HT-29 (cell line): ENCODE measurements around the gene RPAP3. TPM values are rescaled to one million over a fixed set of nuclear protein-coding genes. Genes with fewer than 3 reads are reported as not detected.

Experiments
- DNase-seq: peaks from one replicate; pipeline ENCODE4 v3.0.0-alpha.2; 2015; ENCODE audit warnings: low spot score
- total RNA-seq: library from RNA; depleted of rRNA; stranded (reverse); fragments of >200 nt; shearing (Covaris generic); gene quantifications from 2 replicates; pipeline ENCODE4 v1.2.3, GENCODE V29; 2014; rRNA removed

The RPAP3 gene, protein sequence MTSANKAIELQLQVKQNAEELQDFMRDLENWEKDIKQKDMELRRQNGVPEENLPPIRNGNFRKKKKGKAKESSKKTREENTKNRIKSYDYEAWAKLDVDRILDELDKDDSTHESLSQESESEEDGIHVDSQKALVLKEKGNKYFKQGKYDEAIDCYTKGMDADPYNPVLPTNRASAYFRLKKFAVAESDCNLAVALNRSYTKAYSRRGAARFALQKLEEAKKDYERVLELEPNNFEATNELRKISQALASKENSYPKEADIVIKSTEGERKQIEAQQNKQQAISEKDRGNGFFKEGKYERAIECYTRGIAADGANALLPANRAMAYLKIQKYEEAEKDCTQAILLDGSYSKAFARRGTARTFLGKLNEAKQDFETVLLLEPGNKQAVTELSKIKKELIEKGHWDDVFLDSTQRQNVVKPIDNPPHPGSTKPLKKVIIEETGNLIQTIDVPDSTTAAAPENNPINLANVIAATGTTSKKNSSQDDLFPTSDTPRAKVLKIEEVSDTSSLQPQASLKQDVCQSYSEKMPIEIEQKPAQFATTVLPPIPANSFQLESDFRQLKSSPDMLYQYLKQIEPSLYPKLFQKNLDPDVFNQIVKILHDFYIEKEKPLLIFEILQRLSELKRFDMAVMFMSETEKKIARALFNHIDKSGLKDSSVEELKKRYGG
- 8.6 and 9.4 TPM in 2 replicates for total RNA-seq

DNA sequence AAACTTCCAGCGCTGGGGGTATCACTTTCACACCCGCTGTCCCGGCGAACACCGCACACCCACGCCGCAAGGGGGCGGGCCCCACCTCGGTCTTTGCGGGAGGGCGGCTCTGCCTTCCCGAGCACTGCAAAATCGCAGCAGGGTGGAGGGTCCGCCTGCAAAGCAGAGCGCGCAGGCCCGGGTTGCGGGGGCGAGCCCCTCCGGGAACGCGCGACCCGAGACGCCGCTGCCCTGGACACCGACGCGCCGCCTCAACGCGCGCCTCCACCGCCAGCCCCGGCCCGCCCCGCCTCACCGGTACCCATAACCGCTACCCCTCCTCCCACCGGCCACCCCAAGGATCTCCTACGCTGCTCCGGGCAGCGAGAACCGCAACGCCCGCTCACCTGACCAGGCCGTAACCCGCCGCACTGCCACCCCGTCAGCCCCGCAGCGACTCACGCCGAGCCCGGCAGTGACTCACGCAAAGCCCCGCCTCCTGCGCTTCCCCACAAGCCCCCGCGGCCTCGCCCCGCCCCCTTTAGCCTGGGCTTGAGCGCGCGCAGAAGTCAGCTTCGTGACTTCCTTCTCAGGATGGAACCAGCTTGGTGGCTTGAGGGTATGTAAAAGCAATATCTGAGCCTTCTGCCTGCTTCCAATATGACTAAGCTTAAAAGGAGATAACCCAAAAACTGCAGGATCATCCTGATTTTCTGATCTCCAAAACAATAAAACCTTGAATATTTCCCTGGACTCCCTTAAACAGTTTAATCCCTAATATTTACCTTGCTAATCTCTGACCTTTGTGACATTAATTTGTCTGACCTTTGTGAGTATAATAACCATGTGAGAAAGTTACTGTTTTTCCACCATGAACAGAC, at the start of gene RPAP3:
Gene RPAP3, minus strand, starts transcription at position 465 of the 860 bp plus-strand sequence. CDS start 3,190 bp downstream, outside the sequence.
- DNase-seq, result peak; percentile 92

DNA sequence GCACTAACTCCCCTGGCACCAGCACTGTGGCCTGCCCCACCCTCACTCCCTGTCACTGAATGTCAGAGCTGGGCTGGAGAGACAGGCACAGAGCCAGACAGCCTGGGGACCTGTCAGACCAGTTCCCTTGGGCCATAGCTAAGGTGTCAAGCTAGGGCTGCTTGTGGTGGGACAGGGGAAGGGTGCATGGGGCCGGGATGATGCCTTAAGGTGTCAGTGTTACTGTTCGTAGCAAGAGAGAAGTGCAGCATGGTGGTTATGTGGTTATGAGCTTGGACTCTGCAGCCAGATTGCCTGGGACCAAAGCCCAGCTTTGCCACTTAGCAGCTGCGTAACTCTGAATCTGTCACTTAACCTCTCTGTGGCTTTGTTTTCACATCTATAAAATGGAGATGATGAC, 49.1 kb upstream of the RPAP3 start:
- peak; percentile 93 for DNase-seq

DNA sequence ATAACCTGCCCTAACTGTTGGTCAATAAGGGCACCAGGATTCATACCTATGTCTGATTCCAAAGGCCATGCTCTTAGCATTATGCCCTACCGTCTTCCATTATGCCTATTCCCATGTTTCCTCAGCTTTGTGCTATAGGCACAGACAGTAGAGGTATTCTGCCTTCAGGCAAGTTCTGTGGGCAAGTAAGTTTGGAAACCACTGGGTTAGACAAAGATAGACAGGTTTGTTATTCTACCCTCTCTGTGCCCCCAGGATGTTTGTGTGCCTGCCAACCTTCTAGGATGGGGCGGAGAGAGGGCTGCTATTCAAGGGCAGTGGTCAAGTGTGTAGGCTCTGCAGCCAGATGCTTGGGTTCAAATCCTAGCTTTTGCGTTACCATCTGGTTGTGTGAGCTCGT, 48.3 kb upstream of the RPAP3 start:
- DNase-seq, result peak; percentile 32

DNA sequence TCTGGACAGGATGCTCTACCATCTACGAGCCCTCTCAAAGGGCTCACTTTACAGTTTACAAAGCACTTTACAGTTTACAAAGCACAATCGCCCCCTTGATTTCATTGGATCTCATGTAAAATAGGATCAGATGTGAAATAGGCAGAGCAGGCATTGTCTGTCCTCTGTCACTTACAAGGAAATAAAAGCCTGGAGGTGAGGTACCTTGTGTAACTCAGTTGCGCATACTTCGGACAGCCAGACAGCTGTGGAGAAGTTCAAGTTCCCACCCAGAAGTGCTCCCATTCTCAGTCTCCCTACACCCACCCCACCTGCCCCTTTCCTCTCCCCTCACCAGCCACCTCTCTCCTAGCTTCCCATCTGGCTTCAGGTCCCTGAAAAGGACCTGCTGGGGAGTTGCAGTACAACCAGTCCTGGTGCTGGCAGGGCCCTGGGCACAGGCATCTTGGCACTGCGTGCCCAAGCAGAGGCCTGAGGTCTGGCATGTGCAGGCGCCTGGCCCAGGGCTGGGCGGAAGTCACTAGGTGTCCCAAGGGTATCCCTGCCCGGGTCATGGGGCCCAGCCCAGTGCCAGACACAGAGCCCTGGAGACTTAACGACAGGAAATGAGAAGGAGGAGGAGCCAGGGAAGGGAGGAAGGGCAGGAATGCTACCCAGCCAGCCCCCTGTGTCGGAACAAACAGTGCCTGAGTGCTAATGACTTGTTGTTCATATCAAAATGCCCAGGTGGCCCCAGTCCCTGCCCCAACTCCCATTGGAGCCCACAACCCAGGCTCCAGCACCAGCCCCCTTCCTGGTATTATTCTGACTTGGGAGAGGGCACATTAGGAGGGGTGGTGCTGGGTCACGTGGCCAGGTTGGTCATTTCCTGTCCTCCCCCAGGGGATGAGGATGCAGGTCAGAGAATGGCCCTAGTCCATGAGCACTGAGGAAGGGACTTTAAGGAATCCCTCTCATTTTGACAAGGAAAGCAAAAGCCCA, 47.5 kb upstream of the RPAP3 start:
- DNase-seq, result peak; percentile 88

DNA sequence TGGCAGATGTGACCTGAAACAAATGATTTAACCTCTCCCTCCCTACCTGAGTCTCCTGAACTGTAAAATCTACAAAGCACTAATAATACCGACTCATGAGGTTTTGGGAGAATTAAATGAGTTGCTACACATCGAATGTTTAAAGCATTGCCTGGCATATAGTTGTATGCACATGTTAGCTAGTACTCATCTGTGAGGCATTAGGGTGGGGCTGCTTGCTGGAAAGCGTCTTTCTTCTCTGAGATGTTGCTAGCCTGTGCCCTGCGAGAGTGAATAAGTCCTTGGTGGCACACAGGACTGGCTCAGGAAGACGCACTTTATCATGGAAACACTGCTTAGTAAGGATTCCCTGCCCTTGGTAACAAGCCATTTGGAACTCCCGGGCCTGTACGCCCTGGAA, 46.7 kb upstream of the RPAP3 start:
- peak; percentile 64 for DNase-seq

DNA sequence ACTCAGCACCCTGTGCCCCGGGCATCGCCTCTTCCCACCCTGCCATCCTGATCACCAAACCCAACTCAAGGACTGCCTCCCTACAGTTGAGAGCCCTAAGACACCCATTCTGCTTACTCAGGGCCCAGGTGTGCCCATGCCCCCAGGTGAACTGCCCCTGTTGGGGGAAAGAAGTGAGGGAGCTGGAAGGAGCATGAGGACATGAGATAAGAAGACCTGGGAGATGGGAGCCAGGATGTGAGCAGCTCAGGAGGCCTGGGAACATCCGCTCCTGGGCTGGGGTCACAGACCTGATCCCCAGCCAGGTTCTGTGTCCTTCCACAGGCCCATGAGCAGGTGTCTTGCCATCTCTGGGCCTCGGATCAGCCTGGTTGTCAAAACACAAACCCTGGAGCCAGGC, 46.3 kb upstream of the RPAP3 start:
- no peak for DNase-seq

DNA sequence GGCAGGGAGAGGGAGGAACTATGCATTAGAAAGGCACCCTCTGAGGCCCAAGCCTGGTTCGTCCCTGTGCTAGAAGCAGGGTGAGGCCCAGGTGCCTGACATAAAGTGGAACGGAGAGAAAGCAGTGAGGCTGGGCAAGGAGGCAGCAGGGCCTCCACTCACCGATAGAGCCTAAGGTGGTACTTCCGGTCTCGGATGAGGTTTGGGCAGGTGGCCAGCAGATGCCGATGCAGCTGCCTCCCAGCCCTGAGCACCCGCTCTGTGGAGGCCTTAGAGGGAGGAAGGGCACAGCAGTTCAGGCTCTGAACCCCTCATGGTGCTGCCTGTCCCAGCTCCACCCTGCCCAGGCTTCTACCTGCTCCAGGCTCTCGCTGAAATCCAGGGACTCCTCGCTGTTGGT, 45.7 kb upstream of the RPAP3 start:
- DNase-seq, result no peak

DNA sequence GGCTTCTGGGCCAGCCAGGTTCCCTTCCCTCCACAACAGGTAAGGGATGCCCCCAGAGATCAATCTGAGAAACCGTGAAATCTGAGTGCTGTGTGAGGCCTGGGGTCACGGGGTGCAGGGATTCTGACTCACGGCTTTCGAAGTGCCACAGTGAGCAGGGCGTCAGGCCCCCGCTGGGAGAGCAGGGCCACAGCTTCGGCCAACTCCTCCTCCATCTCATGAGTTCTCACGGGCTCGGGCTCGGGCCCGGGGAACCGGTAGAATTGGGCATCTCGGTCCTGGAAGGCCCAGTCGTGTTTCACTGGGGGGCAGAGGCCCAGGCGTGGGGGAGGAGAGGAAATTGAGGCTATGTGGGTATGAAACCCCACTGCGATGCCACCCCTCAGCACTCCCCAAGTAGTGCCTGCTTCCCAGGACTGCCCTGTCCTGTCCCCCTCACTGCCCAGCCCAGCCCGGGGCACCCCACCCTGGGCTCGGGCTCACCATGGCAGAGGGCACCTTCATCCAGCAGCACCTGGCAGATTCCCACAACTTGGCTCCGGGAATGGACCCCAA, 45.2 kb upstream of the RPAP3 start:
- no peak for DNase-seq

DNA sequence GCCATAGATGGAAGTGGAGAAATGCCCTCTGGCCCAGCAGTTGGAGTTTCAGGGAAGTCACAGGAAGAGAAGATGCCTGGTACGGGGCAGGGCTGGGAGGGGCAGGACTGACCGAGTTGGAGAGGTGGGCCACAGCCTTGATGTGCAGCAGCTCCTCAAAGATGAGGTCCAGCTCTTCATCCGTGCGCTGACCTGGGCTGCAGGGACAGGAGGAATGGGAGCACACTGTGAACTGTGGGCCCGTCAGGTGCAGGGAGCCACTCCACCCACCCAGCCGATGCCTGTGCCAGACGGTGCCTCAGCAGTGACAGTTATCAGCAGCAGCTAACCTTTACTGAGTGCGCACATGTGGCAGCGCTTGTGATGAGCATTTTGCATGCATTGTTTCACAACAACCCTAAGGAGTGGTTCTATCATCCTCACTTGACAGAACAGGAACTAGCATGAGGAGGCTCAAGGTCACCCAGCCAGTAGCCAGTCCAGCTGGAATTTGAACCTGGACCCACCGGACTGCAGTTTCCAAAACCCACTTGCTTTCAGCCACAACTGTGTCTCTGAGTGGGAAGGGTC, 44.5 kb upstream of the RPAP3 start:
- no peak for DNase-seq

DNA sequence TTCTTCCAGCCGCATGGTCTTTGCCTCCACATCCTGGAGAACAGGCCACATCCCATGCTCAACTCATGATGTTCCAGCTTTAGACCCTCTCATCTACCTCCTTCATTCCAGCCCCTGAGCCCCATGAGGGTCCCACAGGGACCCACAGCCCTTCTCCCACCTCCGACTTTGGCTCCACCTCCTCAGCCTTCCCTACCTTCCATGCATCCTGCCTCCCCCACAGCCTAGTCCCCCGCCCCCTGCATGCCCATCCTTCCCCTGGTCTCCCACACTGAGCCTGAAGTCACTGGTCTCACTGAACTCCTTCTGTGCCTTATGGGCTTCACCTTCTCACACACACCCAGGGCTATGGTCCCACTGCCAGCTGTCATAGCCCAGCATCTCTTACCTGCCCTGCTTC, 43.1 kb upstream of the RPAP3 start:
- DNase-seq, result no peak

DNA sequence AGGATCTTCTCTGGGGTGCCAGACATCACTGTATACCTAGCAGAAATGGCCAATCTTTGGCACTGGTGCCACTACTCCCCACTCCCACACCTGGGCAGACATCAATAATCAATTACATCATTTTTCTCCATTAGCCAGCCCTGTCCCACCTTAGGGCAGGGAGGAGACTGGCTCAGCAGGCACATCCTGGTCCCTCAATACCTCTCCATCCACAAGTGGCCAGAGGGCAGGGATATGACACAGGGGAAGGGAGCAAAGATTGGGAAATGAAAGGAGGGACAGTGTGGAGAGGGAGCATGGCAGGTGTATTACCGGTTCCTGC, 42.6 kb upstream of the RPAP3 start:
- no peak for DNase-seq

DNA sequence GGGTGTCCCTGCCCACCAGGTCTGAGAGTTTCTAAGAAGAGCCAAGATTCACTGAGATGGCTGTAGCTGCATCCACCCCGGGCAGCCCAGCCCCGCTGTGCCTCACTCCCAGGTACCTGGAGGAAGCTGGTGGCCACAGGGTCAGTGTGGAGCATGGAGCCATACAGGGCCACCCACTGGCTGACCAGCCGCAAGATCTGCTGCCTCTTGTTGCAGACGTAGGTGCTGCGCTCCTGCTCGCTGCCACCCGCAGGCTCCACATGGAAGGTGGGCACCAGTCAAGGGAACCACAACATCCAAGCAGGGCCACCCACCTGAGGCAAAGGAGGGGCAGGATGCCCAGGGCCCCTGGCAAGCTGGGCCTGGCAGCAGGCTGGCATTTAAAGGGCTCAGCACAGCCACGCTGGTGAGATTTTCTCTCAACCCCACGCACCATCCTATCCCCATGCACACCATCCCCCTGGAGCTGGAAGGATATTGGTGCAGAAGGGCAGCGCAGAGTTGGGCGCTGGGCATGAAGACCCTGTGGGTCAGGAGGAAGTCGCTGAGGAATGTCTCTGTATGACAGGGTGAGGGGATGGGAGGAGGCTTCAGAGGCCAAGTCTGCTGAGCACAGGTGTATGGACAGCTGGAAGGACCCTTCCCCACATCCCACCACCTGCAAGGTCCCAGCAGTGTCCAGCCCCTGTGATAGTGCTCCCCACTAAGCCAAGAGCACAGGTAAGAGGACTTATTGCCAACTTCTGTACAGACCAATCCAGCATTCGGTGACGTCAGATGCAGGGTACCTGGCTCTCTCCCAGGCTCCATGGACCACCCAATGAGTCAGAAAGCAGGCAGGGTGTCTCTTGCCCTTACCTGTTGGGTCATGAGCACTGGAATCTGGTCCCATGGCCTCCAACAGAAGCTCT, 42.0 kb upstream of the RPAP3 start:
- DNase-seq, result no peak

DNA sequence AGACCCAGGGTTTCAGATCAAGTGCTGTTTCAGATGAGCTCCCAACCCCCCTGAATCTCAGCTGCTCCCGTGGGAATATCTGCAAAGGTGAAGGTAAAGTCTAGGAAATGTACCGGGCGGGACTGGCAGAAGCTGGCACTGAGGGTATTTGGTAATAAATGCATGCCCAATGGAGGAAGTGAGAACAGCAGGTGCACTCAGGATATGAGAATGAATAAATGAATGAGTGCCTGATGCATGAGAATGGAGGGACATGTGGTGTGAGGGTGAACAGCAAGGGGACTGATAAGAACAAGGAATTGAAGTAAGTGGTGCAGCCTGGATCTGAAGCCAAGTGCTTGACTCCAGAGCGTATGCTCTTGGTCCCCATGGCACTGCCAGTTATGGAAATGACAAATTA, 41.3 kb upstream of the RPAP3 start:
- DNase-seq, result no peak

DNA sequence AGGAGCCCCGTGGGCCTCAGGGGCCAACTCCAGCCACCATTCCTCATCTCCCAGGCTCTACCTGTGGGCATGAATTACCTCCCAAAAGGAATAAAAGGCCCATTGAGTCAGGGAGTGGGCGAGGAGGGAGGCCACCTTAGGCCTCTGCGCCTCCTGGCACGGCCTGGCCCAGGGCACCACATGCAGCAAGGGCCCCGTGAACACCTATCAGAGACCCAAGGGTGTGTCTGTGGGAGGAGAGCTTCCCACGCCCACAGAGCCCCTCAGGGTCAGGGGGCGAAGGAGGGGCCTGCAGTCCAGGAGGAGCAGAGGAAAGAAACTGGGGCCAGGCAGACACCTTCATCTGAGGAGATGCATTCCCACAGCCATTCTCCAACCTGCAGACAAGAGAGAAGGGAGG, 40.7 kb upstream of the RPAP3 start:
- DNase-seq, result no peak

DNA sequence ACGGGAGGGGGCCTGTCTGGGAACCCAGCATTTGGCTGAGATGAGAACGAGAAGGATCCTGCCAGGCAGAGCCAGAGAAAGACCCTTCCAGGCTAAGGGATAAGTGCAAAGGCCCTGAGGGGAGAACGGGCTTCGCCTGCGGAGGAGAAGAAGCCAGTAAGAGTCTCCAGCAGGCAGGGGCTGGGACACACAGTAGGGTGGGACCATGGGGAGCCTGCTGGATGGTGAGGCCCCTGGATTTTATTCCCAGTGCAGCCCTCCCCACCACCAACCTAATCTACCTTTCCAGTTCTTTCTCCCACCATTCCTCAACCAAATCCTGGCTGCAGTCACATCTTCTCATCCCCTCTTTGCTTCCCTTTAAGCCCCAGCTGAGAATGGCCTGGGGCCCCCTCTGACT, 40.2 kb upstream of the RPAP3 start:
- DNase-seq, result no peak

DNA sequence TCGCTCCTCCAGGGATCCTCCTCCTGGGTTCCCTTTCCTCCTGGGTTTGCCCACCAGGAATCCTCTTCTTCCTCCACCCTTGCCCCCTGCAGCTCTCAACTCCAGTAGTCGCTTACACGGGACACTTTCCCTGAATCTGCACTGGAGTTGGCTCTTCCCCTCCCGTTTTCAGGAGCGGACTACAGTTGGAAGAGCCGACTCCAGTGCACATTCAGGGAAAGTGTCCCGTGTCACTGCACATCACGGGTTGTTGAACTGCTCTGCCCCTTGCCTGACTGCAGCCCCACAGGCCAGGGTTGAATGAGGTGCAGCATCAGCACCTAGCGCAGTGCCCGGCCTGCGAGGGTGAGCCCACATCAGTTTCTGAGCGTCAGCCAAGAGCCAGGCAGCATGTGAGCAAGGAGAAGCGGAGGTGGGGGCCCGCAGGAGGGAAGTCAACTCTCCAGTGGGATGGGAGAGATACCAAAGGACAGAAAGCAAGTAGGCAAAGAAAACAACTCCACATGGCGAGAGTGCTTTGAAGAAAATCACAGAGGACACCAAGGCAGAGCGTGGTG, 39.7 kb upstream of the RPAP3 start:
- DNase-seq, result no peak

DNA sequence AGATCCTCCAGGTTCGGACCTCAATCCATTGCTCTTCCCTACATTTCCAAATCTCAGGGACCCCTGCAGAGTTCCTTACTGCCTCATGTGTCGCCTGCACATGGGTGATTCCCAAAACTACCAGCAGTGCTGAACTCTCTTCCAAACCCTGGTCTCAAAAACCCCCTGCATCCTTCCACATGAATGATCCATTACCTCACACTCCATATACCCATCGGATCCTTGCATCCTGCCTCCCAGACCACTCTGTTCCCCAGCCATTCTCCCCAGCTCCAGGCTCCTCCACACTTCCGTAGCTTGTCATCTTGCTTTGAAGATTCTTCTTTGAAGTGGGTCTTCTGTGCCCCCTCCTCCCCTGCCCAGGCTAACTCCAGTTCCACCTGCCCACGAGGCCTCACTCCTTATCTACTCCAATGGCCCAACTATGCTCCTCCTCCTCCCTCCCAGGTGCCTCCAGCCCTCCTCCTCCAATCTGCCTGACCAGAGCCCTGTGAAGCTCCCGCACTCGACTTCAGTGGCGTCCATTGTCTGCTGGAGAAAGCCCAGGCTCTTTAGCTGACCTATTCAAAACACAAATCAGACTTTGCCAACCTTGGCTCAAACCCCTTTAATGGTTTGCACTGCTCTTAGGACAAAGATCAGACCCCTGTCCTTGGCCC, 39.1 kb upstream of the RPAP3 start:
- DNase-seq, result no peak

DNA sequence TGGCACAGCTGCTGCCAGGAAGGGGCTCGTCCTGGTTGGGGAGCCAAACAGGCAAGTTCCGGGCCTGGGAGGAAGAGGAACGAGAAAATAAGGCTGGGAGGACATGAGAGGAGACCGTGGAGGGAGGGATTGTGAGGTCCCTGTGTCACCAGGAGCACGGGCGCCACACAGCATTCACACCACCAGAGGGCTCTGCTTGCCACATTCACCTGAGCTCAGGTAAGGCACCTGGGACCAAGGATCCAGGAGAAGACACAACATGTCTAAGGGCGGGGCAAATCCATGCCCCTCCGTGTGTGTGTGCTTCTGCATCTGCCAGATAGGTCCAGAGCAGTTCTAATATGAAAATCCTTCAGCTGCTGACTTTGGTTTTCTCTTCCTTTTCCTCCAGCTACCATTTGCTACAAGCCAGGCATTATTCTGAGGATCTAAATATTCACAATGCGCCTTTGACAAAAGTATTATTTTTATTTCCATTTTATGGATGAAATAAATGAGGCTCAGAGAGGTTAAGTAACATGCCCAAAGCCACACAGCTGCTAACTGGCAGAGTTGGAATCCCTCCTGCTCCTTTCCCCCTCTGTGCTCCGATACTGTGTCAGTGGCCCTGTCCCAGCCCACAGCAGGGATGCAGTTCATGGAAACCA, 38.3 kb upstream of the RPAP3 start:
- peak; percentile 90 for DNase-seq
